ENCODE measurements around the gene ADA.

DNA sequence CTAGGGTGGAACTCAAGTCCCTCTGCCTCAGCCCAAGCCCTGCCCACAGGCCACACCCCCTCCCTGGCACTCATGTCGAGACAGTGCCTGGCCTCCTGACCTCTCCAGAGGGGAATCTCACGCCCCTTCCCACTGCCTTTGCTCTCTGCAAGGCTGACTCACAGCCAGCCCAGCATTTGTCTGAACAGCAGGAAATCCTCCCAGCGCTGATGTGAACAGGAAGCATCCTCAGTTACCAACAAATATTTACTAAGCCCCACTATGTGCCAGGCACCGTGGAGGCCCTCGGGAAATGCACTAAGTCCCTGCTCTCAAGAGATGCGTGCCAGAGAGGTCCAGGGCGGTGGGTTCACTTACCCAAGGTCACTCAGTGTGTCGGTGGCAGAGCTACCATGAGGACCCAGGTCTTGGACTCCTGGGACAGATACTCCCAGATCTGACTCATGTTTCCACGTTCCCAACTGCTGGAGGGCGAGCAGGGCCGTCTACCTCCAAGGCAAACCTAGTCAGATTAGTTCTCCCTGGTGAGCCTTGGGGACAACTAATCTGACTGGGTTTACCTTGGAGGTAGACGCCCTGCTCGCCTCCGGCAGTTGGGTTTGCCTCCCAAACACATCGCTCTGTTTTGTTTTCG, 7.8 kb downstream of the ADA start:
- TF ChIP-seq, protein P1, sequence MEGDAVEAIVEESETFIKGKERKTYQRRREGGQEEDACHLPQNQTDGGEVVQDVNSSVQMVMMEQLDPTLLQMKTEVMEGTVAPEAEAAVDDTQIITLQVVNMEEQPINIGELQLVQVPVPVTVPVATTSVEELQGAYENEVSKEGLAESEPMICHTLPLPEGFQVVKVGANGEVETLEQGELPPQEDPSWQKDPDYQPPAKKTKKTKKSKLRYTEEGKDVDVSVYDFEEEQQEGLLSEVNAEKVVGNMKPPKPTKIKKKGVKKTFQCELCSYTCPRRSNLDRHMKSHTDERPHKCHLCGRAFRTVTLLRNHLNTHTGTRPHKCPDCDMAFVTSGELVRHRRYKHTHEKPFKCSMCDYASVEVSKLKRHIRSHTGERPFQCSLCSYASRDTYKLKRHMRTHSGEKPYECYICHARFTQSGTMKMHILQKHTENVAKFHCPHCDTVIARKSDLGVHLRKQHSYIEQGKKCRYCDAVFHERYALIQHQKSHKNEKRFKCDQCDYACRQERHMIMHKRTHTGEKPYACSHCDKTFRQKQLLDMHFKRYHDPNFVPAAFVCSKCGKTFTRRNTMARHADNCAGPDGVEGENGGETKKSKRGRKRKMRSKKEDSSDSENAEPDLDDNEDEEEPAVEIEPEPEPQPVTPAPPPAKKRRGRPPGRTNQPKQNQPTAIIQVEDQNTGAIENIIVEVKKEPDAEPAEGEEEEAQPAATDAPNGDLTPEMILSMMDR (optimal IDR thresholded peaks at IDR 0.05 in 1 of 3, IDR thresholded peaks at IDR 0.05 in 1 of 3, conservative IDR thresholded peaks at IDR 0.05 in 1 of 3; ENCODE audit: extremely low read depth in 1 of 3, insufficient read depth in 2 of 3, low read length in 3 of 3), result no peak
- no peak for TF ChIP-seq EZH2 (IDR thresholded peaks at IDR 0.05; ENCODE audit: low read length)

All from keratinocyte (primary cell).